ENCODE results near the gene TAF11. TPM values are rescaled to one million over a fixed set of nuclear protein-coding genes. Genes with fewer than 3 reads are reported as not detected.
A peak's percentile ranks its signal among the peaks of the same experiment; 100 is the strongest.
"Not testable (repeated sequence)": the region's sequence is repeated elsewhere in the genome, so short reads cannot be mapped to it uniquely, and the experiment has no call there.

Gene TAF11
- polyA plus RNA-seq, 3 donors, result 46.6 to 55.3 (median 49.9) TPM

DNA sequence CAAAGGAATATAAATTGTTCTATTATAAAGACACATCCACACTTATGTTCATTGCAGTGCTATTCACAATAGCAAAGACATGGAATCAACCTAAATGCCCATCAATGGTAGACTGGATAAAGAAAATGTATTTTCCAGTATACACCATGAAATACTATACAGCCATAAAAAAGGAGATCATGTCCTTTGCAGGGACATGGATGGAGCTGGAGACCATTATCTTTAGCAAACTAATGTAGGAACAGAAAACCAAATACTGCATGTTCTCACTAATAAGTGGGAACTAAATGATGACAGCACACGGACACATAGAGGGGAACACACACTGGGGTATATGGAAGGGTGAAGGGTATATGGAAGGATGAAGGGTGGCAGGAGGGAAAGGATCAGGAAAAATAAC is 3.8 kb downstream of the TAF11 start:
- DNase-seq (ENCODE audit: extremely low read depth in 1 of 11, low read depth in 9 of 11, low spot score in 4 of 11), result not testable (repeated sequence)

DNA sequence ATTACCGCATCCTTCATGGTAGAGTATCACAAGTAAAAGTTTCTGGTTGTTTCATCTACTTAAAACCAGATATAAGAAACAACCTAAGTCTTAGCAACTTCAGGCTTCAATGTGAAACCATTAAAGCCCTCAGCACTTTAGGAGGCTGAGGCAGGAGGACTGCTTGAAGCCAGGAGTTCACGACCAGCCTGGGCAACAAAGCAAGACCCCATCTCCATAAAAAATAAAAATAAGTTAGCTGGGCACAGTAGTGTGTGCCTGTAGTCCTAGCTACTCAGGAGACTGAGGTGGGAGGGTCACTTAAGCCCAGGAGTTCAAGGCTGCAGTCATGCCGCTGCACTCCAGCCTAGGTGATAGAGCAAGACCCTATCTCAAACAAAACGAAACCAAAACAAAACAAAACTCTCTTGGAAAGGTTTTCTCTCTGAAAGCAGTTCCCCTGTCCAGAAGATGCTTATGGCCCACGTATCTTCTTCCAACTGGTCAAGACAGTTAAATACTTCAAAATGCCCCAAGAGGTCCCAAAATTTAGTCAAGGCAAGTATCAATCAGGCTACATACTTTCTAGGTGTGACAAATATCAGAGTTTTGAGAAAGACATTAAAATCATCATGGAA is 9.9 kb downstream of the TAF11 start:
- DNase-seq (ENCODE audit: extremely low read depth in 1 of 11, low read depth in 9 of 11, low spot score in 4 of 11), result no peak

DNA sequence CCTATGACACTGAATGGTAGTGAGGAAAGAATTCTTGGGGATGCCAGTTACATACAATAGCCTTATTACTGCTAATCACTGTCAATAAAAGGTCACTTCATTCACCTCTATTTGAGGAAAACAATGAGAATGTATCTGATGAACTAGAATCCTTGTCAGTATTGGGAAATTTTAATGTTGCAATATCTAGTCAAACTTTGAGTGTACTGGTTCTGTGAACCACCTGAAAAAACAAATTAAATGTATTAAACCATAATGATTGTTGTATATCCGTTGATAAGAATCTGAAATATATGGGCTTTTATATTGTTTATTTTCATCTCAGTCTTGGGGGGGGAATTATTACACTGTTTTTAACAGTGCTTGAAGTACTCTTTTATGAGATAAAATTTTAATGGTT is 10.6 kb downstream of the TAF11 start:
- no peak for DNase-seq (ENCODE audit: extremely low read depth in 1 of 11, low read depth in 9 of 11, low spot score in 4 of 11)

DNA sequence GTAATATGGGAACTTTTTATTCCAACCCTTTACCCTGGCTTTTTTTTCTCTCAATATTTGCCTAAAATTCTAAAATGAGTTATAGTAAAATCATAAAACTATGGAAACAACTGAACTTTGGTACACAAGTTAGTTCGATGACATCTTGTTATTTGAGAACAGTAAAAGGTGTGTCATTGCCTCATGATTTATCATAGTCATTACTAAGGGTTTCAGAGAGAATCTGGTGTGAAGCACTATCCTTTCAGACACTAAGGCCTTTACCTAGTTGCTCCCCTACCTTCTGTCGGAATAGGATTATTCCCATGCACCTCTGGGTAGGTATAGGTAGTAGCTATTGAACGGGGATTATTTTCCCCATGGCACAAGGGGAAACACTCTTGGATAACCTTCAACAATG is 11.4 kb downstream of the TAF11 start:
- DNase-seq (ENCODE audit: extremely low read depth in 1 of 11, low read depth in 9 of 11, low spot score in 4 of 11), result no peak

DNA sequence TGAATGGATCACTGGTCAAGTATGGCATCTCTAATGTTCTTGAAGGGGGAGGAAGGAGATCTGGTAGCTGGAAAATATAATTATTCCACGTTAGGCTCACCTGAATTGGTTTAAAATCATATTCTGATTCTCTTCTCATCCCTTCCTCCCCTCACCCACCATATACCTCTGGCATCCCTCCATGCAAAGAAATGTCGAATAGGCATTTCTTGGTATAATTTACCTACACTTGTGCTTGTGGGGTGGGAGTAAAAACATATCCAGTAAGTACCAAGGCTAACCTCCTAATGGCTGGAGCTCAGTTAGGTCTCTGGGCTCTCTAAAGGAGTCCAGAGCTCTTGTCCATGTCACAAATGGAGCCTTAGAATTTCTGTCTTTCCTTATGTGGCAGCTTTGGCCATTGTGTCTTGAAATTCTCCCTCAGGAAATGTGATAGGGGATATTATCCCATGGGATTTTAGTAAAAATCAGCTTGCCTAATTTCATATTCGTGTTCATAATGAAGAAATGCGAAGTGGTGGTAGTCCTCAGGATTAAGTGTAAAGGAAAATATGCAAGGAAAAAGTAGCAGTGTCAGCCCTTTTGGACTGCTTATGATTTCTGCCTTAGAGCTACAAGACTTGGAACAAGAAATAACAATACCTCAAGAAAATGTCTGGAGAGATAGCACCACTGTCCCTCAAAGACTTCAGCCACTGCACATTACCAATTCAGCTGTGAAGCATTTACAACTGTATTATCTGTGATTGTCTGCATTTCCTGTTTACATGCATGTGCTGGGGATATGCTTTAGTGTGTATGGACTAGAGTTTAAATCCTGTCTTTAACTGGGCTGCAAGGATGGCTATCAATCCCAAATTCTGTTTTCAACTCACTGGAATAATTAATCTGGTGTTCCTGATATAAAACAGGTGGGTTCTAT is 12.3 kb downstream of the TAF11 start:
- DNase-seq (ENCODE audit: extremely low read depth in 1 of 11, low read depth in 9 of 11, low spot score in 4 of 11), result no peak

DNA sequence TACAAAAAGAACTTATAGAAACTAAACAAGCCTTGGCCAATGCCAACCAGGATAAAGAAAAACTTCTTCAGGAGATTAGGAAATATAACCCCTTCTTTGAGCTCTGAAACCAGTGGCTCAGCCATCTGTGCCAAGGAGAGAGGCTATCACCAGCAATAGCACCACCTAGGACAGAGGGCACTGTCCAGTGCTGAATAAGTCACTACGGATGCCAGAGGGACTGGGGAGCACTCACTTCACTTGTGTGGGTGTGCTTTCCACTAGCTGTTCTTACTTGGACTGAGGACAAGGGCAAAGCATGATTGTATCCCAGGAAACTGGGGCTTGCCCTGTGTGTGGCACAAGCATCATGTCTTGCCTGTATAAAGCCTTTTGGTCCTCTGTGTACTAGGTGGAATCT is 15.5 kb downstream of the TAF11 start:
- no peak for DNase-seq (ENCODE audit: extremely low read depth in 1 of 11, low read depth in 9 of 11, low spot score in 4 of 11)

DNA sequence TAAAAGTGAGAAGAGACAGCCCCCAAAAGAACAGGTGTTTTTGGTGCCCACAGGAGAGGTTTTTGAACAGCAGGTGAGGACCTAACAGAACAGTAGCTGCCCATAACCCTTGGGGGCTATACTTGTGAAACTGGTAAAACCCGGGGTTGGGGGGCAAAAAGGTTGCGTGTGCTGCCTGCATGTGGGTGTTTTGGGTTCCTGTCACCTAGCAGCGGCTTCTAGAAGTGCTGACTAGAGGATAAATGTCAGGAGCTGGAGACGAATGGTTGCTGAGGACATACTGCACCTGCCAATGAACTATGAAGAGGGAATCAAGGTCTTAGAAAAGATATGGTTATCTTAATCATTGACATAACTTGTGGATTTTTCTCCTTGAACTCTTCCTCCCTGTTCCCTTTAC is 16.0 kb downstream of the TAF11 start:
- DNase-seq (ENCODE audit: extremely low read depth in 1 of 11, low read depth in 9 of 11, low spot score in 4 of 11), result no peak

DNA sequence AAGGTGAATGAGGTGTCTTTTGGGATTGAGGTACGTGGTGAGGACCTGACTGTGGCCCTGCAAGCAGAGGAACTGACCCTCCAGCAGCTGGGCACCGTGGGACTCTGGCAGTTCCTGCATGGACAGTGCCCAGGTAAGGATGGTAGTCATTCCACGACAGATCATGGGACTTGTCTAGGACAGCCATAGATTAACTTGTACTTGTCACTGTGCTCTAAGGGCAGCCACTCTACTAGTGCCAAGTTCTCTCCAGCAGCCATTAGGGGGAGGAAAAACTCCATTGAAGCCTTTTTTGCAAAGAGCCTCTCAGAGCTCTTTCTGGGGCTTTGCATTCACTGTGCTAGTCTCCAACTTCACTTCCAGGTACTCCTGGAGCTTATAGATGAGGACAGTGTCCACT is 20.4 kb downstream of the TAF11 start:
- no peak for DNase-seq (ENCODE audit: extremely low read depth in 1 of 11, low read depth in 9 of 11, low spot score in 4 of 11)

DNA sequence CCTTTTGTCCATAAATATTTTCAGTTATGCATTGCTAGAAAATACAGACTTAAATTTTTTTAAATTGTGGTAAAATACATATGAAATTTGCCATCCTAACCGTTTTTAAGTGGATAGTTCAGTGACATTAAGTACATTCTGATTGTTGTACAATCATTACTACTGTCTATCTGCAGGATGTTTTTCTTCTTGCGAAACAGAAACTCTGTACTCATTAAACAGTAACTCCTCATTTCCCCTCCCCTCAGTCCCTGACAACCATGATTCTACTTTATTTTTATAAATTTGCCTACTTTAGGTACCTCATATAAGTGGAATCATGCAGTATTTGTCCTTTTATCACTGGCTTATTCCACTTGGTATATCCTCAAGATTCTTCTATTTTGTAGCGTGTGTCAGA is 21.3 kb downstream of the TAF11 start:
- DNase-seq (ENCODE audit: extremely low read depth in 1 of 11, low read depth in 9 of 11, low spot score in 4 of 11), result no peak

DNA sequence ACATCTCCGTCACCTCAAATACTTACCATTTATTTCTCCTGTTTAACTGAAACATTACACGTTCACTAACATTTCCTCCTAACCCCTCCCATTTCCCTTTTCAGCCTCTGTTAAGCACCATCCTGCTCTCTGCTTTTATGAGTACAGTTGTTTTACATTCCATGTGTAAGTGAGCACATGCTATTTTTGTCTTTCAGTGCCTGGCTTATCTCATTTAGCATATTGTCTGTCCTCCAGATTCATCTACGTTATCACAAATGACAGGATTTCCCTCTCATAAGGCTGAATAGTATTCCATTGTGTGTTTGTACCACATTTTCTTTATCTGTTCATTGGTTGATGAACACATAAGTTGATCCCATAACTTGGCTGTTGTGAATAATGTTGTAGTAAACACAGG is 22.7 kb downstream of the TAF11 start:
- peak in 2 of 11 donors; percentile 1 to 3 for DNase-seq (ENCODE audit: extremely low read depth in 1 of 11, low read depth in 9 of 11, low spot score in 4 of 11)

DNA sequence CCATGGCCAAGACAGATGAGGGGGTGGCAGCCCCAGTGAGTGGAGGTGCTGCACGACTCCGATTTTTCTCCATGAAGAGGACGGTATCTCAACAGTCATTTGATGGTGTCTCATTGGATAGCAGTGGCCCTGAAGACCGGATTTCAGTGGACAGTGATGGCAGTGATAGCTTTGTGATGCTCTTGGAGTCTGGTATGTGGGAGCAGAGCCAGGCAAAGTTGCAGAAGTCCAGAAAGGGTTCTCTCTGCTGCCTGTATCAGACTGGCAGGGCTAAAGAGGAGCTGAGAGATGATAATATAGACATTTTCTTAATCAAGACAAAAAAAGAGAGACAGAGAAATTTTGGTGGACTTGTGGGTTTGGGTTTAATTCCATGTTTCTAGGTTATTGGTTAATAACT is 23.8 kb downstream of the TAF11 start:
- no peak for DNase-seq (ENCODE audit: extremely low read depth in 1 of 11, low read depth in 9 of 11, low spot score in 4 of 11)

DNA sequence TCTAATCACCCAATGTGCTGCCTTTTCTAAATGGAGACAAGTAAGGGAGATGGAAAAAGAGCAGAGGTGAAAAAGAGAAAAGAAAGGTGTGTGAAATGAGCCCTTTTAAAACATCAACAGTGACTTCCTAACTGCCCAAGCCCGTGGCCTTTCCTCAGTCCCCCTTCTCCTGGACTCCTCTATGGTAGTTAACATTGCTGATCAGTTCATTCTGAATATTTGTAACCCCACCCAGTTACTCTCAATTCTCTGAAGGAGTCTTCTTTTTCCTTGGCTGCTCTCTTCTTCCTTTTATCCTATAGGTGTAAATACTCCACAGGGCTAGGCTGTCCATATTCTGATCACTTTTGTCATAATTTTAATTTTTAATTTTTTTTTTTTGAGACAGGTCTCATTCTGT is 27.1 kb downstream of the TAF11 start:
- DNase-seq (ENCODE audit: extremely low read depth in 1 of 11, low read depth in 9 of 11, low spot score in 4 of 11), result no peak

DNA sequence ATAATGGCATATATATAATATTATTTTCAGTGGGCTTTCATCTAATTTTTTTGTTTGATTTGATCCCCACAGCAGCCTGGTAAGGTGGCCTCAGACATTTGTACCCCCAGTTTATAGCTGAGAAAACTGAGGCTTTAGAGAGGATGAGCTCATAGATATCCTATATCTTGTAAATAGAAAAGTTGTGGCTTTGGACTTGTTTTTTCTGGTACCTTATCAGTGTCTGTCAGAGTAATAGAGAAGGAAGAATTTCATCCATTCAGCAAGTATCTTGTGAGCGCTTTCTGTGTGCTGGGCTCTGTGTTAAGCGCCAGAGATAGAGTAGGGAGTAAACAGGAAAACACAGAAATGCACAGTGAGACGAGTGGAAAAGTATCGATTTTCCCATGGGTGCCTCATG is 27.9 kb downstream of the TAF11 start:
- DNase-seq (ENCODE audit: extremely low read depth in 1 of 11, low read depth in 9 of 11, low spot score in 4 of 11), result no peak

DNA sequence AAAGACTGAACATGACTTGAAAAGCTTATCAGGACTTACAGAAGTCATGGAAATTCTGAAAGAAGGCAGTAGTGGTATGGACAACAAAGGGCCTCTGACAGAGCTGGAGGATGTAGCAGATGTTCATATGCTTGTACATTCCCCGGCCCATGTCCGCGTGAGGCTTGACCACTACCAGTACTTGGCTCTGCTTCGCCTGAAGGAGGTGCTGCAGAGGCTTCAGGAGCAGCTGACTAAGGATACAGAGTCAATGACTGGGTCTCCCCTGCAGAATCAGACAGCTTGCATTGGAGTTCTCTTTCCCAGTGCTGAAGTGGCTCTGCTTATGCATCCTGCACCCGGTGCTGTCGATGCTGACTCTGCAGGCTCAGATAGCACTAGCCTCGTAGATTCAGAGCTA is 29.2 kb downstream of the TAF11 start:
- DNase-seq (ENCODE audit: extremely low read depth in 1 of 11, low read depth in 9 of 11, low spot score in 4 of 11), result no peak

DNA sequence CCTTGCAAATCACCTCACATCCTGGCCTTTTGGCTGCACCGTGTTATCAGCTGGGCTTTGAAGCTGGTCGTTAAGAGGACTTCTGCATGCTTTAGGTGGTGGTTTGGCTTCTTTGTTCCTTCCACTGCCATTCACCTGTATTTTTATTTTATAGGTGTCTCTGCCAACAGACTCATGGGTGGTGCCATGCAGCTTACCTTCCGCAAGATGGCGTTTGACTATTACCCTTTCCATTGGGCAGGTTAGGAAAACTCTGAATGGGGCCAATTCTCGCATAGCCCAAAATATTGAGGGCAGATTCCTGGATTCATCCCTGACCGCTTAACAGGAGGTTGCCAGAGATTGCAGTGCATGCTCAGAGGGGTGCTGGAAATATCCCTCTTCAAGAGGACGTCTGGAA is 32.4 kb downstream of the TAF11 start:
- no peak for DNase-seq (ENCODE audit: extremely low read depth in 1 of 11, low read depth in 9 of 11, low spot score in 4 of 11)

DNA sequence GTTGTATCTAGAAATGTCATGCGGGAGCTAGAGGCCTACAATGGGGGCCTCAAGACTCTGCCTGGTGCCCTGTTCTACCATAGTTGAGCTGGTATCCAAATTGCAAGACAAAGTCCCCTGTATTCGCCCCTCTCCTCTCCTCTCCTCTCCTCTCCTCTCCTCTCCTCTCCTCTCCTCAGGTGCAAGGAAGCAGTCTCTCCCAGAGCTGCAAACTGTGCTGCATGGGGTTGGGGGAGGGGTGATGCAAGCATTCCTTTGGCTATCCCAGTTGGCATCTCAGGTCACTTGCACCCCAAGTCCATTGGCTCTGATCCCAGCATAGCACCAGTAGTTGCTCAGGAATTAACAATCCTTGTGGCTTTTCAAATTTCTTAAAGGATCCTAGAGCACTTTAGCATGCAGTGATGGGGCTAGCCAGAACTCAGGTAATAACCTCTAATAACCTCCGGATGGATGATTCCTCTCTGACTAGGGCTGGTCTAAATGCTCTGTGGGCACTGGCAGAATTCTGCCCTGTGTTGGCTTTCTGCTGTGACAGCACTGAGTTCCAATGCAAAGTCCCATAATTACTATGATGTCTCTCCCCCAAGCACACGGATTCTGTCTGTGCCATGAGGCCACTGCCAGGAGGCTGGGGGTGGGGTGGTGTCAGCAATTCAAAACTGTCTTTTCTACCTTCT is 35.3 kb downstream of the TAF11 start:
- DNase-seq (ENCODE audit: extremely low read depth in 1 of 11, low read depth in 9 of 11, low spot score in 4 of 11), result no peak

DNA sequence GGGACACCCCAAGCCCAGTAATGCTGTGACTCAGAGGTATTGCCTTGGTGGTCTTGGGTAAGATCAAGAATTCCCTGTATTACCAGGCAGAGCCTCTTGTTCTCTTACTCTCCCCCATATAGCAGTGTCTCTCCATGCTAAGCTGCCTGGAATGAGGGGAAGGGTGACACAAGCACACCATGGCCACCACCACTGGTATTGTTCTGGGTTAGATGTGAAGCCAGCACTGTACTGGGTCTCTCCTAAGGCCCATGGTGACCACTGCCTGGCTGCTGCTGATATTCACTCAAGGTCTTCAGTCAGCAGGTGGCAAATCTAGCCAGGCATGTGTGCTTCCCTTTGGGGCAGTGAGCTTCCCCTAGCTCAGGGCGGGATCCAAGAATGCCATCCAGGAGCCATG is 36.5 kb downstream of the TAF11 start:
- DNase-seq (ENCODE audit: extremely low read depth in 1 of 11, low read depth in 9 of 11, low spot score in 4 of 11), result no peak

DNA sequence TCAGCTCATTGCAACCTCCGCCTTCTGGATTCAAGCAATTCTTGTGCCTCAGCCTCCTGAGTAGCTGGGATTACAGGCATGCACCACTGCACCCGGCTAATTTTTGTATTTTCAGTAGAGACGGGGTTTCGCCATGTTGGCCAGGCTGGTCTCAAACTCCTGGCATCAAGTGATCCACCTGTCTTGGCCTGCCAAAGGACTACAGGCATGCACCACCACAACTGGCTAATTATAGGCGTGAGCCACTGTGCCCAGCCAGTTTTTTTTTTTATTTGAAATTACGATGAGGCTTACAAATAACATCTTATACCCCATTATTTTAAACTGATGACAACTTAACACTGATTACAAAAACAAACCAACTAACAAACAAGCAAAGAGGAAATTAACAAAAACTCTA is 38.8 kb downstream of the TAF11 start:
- DNase-seq (ENCODE audit: extremely low read depth in 1 of 11, low read depth in 9 of 11, low spot score in 4 of 11), result not testable (repeated sequence)

DNA sequence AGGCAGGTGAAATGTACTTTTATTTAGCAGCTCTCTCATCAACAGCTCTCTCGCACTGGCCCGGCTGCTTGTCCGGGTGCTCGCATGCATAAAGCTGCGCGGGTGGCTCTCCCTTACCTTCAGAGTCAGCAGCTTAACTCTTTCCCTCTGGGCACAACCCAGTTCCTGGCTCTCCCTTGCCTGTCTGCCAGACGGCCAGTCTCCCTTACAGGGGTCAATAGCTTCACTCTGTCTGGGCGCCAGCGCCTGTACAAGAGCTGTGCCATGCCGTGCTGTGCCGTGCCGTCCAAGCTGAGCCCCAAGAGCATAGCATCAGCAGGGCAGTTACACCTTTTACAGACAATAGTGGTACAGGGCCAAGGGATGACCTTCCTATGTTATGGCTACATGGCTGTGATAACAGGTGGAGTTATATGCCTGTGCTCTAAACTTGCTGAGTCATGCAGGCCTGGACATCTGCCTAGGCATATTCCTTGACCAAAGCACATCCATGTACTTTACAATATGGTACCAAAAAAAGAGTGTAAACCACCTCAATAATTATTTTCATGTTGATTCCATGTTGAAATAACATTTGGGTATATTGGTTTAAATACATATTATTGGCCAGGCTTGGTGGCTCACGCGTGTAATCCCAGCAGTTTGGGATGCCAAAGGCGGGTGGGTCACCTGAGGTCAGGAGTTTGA is 48.0 kb downstream of the TAF11 start:
- no peak for DNase-seq (ENCODE audit: extremely low read depth in 1 of 11, low read depth in 9 of 11, low spot score in 4 of 11)

DNA sequence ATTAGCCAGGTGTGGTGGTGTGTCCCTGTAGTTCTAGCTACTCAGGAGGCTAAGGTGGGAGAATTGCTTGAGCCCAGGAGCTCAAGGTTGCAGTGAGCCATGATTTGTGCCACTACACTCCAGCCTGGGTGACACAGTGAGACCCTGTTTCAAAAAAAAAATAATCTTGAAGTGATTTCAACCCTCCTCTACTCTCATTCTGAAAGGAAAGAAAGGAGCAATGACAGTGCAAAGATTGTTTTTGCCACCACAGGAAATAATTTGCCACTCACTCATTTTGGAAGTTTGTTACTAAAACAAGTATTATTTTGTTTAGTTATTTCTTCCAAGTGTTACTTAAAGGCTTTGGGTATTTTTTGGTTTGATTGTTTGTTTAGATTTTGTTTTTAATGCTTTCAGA is 50.3 kb downstream of the TAF11 start:
- no peak for DNase-seq (ENCODE audit: extremely low read depth in 1 of 11, low read depth in 9 of 11, low spot score in 4 of 11)
